NB4 (cell line): ENCODE results near the gene POPDC2.

Source experiments
- CTCF ChIP-seq: IDR thresholded peaks from one replicate; pipeline ENCODE4 v1.5.1; 2012; ENCODE audit warnings: low read depth, low read length
- MYC ChIP-seq: IDR thresholded peaks from 2 replicates; pipeline ENCODE4 v1.6.1; 2011; ENCODE audit warnings: low read depth, low read length

- TF ChIP-seq MYC (no peak), CTCF (no peak)
Observed at GRCh38 chr3:119641416-119641815, 19.0 kb downstream of the POPDC2 start.
